Embryonic facial prominence (tissue), 1 donor: ENCODE measurements around the gene ZBP1.
"Not testable (repeated sequence)": the region's sequence is repeated elsewhere in the genome, so short reads cannot be mapped to it uniquely, and the experiment has no call there.

Experiments
- DNase-seq: peaks from one replicate; pipeline ENCODE4 v3.0.0-alpha.2; 2016; ENCODE audit errors: extremely low spot score

ZBP1 gene

DNA sequence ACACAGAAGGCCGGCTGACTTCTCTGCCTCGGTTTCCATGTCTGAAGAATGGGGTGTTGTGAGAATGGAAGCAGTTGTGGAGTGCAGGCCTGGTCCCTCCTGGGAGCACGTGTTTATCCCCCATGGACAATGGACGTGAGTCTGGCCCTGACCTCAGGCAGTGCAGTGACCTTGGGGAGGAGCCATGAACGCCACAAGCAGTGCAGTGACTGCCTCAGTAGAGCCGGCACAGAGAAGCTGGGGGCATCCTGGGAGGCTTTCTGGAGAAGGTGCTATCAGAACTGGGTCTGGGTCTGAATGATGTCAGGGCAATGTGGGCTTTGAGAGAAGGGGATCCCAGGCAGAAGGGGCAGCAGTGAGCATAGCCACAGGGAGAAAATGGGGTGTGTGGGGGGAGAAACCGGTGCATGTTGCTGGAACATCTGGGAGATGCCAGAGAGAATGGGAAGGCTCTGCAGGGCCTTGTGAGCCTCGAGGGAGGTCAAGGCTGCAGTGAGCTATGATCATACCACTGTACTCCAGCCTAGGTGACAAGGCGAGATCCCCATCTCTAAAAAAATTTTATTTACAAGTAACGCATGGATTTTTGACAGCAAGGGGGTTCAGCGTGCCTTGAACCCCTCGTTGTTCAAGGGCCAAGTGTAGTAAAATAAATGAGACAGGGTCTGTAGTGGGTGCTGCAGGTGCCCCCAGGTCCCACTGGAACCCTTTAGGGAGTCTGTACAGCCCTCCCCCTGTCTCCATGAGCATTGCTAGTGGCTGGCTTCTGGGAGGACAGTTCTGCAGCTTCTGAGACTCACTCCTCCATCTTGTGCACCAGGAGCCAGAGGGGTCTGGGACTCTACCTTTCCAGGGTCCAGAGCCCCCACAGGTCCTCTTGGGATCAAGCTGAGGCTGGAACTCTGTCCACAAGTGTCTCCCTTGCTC lies 27.0 kb upstream of the ZBP1 start:
- DNase-seq: no peak

- no peak for DNase-seq
These were observed 18.6 kb upstream of the ZBP1 start for GRCh38 chr20:57638895-57639236.

DNA sequence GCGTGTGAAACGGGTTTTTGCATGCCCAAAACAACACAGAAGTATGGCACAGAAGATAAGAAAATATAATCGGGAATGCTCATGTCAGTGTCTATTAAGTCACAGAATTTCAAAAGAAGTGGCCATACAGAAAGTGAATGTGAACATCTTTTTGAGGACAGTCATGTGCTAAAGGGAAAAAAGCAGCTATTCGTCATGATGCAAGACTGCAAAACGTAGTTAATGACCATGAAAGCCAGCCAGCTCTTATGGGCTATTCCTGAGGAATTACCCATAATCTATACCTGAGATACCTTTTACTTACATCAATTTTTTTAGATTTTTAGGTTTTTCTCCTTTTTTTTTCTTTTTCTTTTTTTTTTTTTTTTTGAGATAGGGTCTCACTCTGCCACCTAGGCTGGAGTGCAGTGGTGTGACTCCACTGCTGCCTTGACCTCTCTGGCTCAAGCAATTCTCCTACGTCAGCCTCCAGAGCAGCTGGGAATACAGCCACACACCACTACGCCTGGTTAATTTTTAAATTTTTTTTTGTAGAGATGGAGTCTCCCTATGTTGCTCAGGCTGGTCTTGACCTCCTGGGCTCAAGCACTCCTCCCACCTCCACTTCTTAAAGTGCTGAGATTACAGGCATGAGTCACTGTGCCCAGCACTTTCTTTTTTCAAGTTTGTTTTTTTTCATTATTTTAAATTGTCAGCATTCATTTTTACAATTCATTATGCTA lies 18.1 kb upstream of the ZBP1 start:
- no peak for DNase-seq

DNA sequence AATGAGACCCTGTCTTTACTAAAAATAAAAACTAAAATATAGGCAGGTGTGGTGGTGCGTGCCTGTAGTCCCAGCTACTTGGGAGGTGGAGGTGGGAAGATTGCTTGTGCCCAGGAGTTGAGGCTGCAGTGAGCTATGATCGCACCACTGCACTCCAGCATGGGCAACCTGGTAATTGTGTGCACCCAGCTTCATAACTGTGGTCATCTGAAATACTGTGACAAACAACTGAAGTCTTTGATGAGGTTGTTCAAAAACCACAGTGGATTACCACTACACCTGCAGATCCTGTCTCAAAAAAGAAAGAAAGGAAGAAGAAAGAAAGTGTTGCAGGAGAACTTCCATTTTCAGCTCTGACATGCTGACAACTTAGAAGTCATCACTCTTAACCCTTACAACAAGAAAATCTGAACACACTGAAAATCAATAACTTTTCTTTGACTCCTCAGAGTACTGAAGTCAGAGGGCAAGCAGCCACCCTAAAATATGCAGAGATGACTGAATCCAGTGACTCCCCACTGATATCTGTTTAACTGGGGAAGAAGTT lies 13.8 kb upstream of the ZBP1 start:
- DNase-seq: no peak

GRCh38 chr20:57632286-57632685 lies 12.1 kb upstream of the ZBP1 start:
- no peak for DNase-seq

- no peak for DNase-seq
These were observed 9.8 kb upstream of the ZBP1 start for GRCh38 chr20:57630061-57630460.

GRCh38 chr20:57629491-57629901 lies 9.3 kb upstream of the ZBP1 start:
- not testable (repeated sequence) for DNase-seq

DNA sequence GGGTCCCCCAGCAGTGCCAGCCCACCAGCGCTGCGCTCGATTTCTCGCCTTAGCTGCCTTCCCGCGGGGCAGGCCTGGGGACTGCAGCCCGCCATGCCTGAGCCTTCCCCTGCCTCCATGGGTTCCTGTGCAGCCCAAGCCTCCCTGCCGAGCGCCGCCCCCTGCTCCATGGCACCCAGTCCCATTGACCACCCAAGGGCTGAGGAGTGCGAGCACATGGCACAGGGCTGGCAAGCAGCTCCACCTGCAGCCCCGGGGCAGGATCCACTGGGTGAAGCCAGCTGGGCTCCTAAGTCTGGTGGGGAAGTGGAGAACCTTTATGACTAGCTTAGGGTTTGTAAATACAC lies 8.7 kb upstream of the ZBP1 start:
- DNase-seq: not testable (repeated sequence)

GRCh38 chr20:57628047-57628961 lies 8.1 kb upstream of the ZBP1 start:
- peak; percentile 64 for DNase-seq

DNA sequence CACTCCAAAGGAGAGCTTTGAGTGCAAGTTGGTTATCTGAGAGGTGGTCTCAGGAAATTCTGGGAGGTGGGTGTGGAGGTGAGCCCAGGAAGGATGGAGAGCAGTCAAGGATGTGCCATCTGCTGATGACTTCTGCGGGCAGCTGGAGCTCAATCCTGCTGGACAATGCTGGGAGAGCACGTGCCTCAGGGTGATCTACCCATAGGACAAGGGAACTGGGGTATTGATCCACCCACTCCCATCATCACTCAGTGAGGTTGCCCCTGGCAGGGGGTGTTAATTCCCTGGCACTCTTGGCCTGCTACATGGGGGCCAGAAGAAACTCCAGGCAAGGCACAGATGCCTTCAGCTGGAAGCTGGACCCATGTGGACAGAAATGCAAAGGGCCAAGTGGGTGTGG lies 7.1 kb upstream of the ZBP1 start:
- no peak for DNase-seq

GRCh38 chr20:57625978-57626377 lies 5.8 kb upstream of the ZBP1 start:
- DNase-seq: no peak

DNA sequence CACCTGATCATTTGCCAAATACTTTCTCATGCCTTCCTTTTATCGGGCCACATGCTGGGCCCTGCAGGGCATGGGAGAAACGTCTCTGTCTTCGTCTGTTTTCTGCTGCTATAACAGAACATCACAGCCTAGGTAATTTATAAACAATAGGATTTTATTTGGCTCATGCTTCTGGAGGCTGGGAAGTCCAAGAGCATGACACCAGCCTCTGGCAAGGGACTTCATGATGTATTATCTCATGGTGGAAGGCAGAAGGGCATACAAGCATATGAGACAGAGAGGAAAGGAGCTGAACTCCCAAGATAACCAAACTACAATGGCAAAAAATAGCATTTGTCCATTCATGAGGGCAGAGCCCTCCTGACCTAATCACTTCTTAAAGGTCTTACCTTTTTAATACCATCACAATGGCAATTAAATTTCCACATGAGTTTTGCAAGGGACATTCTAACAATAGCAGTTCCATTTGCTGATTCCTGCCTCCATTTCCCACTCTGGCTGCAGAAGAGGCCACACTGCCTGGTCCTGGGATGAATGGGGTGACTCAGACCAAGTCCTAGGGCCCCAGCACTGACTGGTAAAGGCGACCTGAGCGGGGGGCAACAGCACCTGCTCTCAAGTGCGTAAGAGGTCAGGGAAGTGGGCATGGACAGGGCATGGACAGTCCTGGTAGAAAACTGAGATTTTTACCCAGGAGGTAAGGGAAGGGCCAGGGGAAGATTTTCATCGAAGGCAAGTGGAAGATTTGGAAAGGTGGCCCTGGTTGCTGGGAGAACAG lies 5.1 kb upstream of the ZBP1 start:
- no peak for DNase-seq

GRCh38 chr20:57624124-57624523 lies 3.9 kb upstream of the ZBP1 start:
- DNase-seq: peak; percentile 35

GRCh38 chr20:57622579-57623381 lies 2.6 kb upstream of the ZBP1 start:
- DNase-seq: no peak

DNA sequence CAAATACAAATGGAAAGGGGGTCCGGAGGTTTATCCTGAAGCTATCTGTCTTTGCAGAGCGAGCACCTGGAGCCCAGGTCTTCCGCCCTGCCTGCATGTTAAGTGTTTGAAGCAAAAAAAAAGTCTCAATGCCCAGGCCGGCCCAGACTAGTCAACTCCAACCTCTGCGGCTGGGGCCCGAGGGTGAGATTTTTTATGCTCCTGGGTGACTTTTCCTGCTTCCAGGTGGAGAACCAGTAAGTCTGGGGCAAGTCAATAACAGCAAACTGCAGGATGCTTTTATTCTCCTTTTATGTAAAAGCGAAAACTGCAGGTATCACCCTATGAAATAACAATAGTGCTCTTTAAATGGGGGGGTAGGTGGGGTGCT lies 2.0 kb upstream of the ZBP1 start:
- DNase-seq: no peak

- DNase-seq: no peak
These were observed 1.4 kb upstream of the ZBP1 start for GRCh38 chr20:57621421-57622200.

DNA sequence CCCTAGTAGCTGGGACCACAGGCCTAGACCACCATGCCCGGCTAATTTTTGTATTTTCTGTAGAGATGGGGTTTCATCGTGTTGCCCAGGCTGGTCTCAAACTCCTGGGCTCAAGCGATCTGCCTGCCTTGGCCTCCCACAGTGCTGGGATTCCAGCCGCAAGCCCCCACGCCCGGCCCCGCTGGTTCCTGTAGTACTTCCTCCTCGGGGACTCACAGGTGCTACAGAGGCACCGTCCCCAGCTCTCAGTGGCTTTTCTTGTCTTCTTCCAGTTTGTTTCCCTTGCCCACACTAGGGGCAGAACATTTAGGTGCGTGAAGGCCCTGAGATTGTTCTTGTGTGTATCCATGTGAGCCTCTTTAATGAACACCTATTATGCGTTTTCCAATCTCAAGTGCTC lies 773 bp upstream of the ZBP1 start:
- no peak for DNase-seq

GRCh38 chr20:57619051-57619831 lies 985 bp downstream of the ZBP1 start:
- no peak for DNase-seq

DNA sequence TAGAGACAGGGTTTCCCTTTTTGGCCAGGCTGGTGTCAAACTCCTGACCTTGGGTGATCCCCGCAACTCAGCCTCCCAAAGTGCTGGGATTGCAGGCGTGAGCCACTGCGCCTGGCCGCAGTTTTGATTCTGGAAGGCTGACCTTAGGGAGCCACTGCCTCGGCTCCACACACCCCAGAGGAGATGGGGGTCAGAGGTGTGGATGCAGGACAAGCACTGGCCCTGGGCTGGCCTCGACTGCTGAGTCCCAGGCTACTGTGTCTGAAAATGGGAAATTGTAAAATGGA lies 1.5 kb downstream of the ZBP1 start:
- DNase-seq: no peak
